HepG2 (cell line): ENCODE measurements around the gene BMERB1. TPM values are rescaled to one million over a fixed set of nuclear protein-coding genes. Genes with fewer than 3 reads are reported as not detected.
A peak's percentile ranks its signal among the peaks of the same experiment; 100 is the strongest.

Source experiments
- CC2D1A ChIP-seq: sonication (generic); formaldehyde crosslinking; IDR thresholded peaks from 2 replicates; pipeline ENCODE4 v1.8.1; 2023; ENCODE audit warnings: mild to moderate bottlenecking, missing genetic modification reagents
- CREB1 ChIP-seq, 2 experiments: fragments of 450-650 bp in 1 of 2; IDR thresholded peaks; 2 replicates each; pipeline ENCODE4 v1.6.1; 2016 to 2017; ENCODE audit warnings: control low read depth in 1 of 2, mild to moderate bottlenecking in 1 of 2, missing compliant biosample characterization in 1 of 2, missing genetic modification characterization in 1 of 2
- EP300 ChIP-seq, 3 experiments: sonication (generic) in 1 of 3; formaldehyde crosslinking in 1 of 3; IDR thresholded peaks; 2 replicates each; pipeline versions ENCODE4 v1.5.1 to v1.6.1; 2011 to 2020; ENCODE audit warnings: low read depth in 2 of 3, low read length in 2 of 3, borderline replicate concordance in 1 of 3, improper control_type of control experiment in 1 of 3, mild to moderate bottlenecking in 1 of 3, missing genetic modification reagents in 1 of 3, moderate library complexity in 1 of 3
- GATAD2A ChIP-seq: IDR thresholded peaks from 2 replicates; pipeline ENCODE4 v1.6.1; 2016
- HMGXB4 ChIP-seq, 2 experiments: sonication (generic) in 1 of 2; formaldehyde crosslinking in 1 of 2; IDR thresholded peaks; 2 replicates each; pipeline versions ENCODE4 v1.4.0 to v1.6.1; 2018 to 2020; ENCODE audit warnings: missing genetic modification reagents in 2 of 2, borderline replicate concordance in 1 of 2, low read depth in 1 of 2, mild to moderate bottlenecking in 1 of 2, missing biosample characterization in 1 of 2
- KAT8 ChIP-seq: IDR thresholded peaks from 2 replicates; pipeline ENCODE4 v1.6.1; 2016; ENCODE audit warnings: missing genetic modification reagents, missing compliant biosample characterization
- KLF9 ChIP-seq: IDR thresholded peaks from 2 replicates; pipeline ENCODE4 v1.6.1; 2016; ENCODE audit warnings: low read depth
- PCBP2 ChIP-seq: fragments of 200-400 bp; formaldehyde crosslinking; optimal IDR thresholded peaks from 2 replicates; pipeline ENCODE3; 2018; ENCODE audit warnings: low read length, low read depth; ENCODE audit not compliant: poor library complexity, severe bottlenecking
- RXRA ChIP-seq: sonication (generic); formaldehyde crosslinking; IDR thresholded peaks from 2 replicates; pipeline ENCODE4 v1.5.1; 2020; ENCODE audit warnings: missing genetic modification reagents
- ZBTB33 ChIP-seq: sonication (generic); formaldehyde crosslinking; IDR thresholded peaks from 2 replicates; pipeline ENCODE4 v1.4.0; 2020; ENCODE audit warnings: missing genetic modification reagents
- ZHX1 ChIP-seq: sonication (generic); formaldehyde crosslinking; IDR thresholded peaks from 2 replicates; pipeline ENCODE4 v1.8.1; 2022; ENCODE audit warnings: low read depth, mild to moderate bottlenecking, missing genetic modification reagents
- ZNF484 ChIP-seq: sonication (generic); formaldehyde crosslinking; IDR thresholded peaks from 2 replicates; pipeline ENCODE4 v1.5.1; 2020; ENCODE audit warnings: mild to moderate bottlenecking, low read depth, missing genetic modification reagents, borderline replicate concordance
- ZNF891 ChIP-seq: sonication (generic); formaldehyde crosslinking; IDR thresholded peaks from 2 replicates; pipeline ENCODE4 v1.5.0; 2020; ENCODE audit warnings: mild to moderate bottlenecking, missing genetic modification reagents
- polyA plus RNA-seq, 8 experiments: library from polyadenylated mRNA; depleted of rRNA in 3 of 8; stranded (reverse) in 7 of 8; unstranded in 1 of 8; fragments of >200 nt; fragmentation: Illumina TruSeq in 4 of 8; extraction: Trizol in 4 of 8; gene quantifications; 2 replicates each; pipeline versions ENCODE4 v1.2.1 to v1.2.3, GENCODE V29; 2011 to 2016; ENCODE audit warnings: low read depth in 4 of 8, missing spikeins in 1 of 8, mixed read lengths in 1 of 8; ENCODE audit not compliant: insufficient read depth in 1 of 8
- total RNA-seq, 5 experiments: library from RNA; depleted of rRNA; stranded (reverse); fragments of >200 nt; fragmentation: Illumina TruSeq; extraction: Trizol; gene quantifications; 2 replicates each; pipeline ENCODE4 v1.2.3, GENCODE V29; 2016; ENCODE audit warnings: low read depth in 1 of 5

BMERB1 gene
- total and polyA plus RNA-seq, 2 of the 13 experiments (the other 11 are each of a cell fraction or from before 2014, with no cell fraction given) = 1.4 TPM

GRCh38 chr16:15608398-15609285 is 174.3 kb downstream of the BMERB1 start (continued):
- TF ChIP-seq EP300 (IDR thresholded peaks at IDR 0.05; ENCODE audit: low read depth in 2 of 2, low read length in 2 of 2) = peak; percentile 73 to 93; a peak in 3 of 4 replicates
- TF ChIP-seq EP300 (CRISPR knock-in tag; IDR thresholded peaks at IDR 0.05; ENCODE audit: borderline replicate concordance) = peak; percentile 24; the same call in 1 of the 2 replicates
- TF ChIP-seq CC2D1A (CRISPR knock-in tag) = 0 out of 2 replicates have a peak, but pooled peaks have one; percentile 21
- TF ChIP-seq CREB1 (IDR thresholded peaks at IDR 0.05) = 0 out of 2 replicates have a peak, but pooled peaks have one; percentile 15
- peak; percentile 82 for TF ChIP-seq CREB1 (CRISPR knock-in tag; IDR thresholded peaks at IDR 0.05)
- TF ChIP-seq ZHX1 (CRISPR knock-in tag) = no peak
- TF ChIP-seq KAT8 = peak; percentile 86
- TF ChIP-seq ZBTB33 (CRISPR knock-in tag) = peak; percentile 79
- no peak for TF ChIP-seq ZNF484 (CRISPR knock-in tag)
- TF ChIP-seq ZNF891 (CRISPR knock-in tag) = no peak
- TF ChIP-seq RXRA (CRISPR knock-in tag) = no peak
- TF ChIP-seq PCBP2 = no peak
- peak; percentile 95; the same call in 1 of the 2 replicates for TF ChIP-seq GATAD2A (CRISPR knock-in tag)
- TF ChIP-seq KLF9 (CRISPR knock-in tag) = peak; percentile 58; the same call in 1 of the 2 replicates
- peak in 1 of 2 experiments; percentile 53; a peak in 2 of 4 replicates for TF ChIP-seq HMGXB4 (CRISPR knock-in tag; IDR thresholded peaks at IDR 0.05; ENCODE audit: borderline replicate concordance in 1 of 2, low read depth in 1 of 2)
